ENCODE data around the gene WNT6.
A peak's percentile ranks its signal among the peaks of the same experiment; 100 is the strongest.
"Not testable (repeated sequence)": the region's sequence is repeated elsewhere in the genome, so short reads cannot be mapped to it uniquely, and the experiment has no call there.

Gene WNT6

GRCh38 chr2:218831378-218831990 lies 28.1 kb upstream of the WNT6 start, which contains the start of gene PRKAG3:
PRKAG3 (minus strand) TSS chr2:218831803.
- no peak for DNase-seq

GRCh38 chr2:218832081-218832480 lies 27.5 kb upstream of the WNT6 start:
- no peak for DNase-seq

- no peak for DNase-seq
Measured at GRCh38 chr2:218832520-218832919, 27.1 kb upstream of the WNT6 start.

- no peak for DNase-seq
Measured at GRCh38 chr2:218833023-218833609, 26.5 kb upstream of the WNT6 start.

GRCh38 chr2:218834685-218835084 lies 24.9 kb upstream of the WNT6 start:
- no peak for DNase-seq

GRCh38 chr2:218837495-218837894 lies 22.1 kb upstream of the WNT6 start:
- no peak for DNase-seq

- no peak for DNase-seq
Measured at GRCh38 chr2:218839430-218839829, 20.2 kb upstream of the WNT6 start.

- DNase-seq, result no peak
Measured at GRCh38 chr2:218839888-218840287, 19.7 kb upstream of the WNT6 start.

- not testable (repeated sequence) for DNase-seq
Measured at GRCh38 chr2:218844334-218844733, 15.3 kb upstream of the WNT6 start.

GRCh38 chr2:218846963-218847362 lies 12.6 kb upstream of the WNT6 start:
- not testable (repeated sequence) for DNase-seq

- DNase-seq, result no peak
Measured at GRCh38 chr2:218849721-218850120, 9.9 kb upstream of the WNT6 start.

- no peak for DNase-seq
Measured at GRCh38 chr2:218850796-218851195, 8.8 kb upstream of the WNT6 start.

GRCh38 chr2:218851286-218851685 lies 8.3 kb upstream of the WNT6 start:
- no peak for DNase-seq

GRCh38 chr2:218852911-218853667 lies 6.5 kb upstream of the WNT6 start:
- peak; percentile 68 for DNase-seq

- DNase-seq, result no peak
Measured at GRCh38 chr2:218853766-218854165, 5.8 kb upstream of the WNT6 start.

GRCh38 chr2:218854860-218855259 lies 4.7 kb upstream of the WNT6 start:
- DNase-seq, result no peak

- DNase-seq, result no peak
Measured at GRCh38 chr2:218855305-218856166, 4.1 kb upstream of the WNT6 start.

GRCh38 chr2:218856167-218856895 lies 3.3 kb upstream of the WNT6 start:
- no peak for DNase-seq

- DNase-seq, result no peak
Measured at GRCh38 chr2:218856896-218857243, 2.7 kb upstream of the WNT6 start.

- no peak for DNase-seq
Measured at GRCh38 chr2:218857371-218858137, 2.1 kb upstream of the WNT6 start.

GRCh38 chr2:218858138-218858445 lies 1.5 kb upstream of the WNT6 start:
- DNase-seq, result no peak

Data from RPMI8226 (cell line).